ENCODE data around the gene TPM4.

The TPM4 gene

GRCh38 chr19:16121141-16121540 is 44.8 kb downstream of the TPM4 start:
- TF ChIP-seq TAF1 (IDR thresholded peaks at IDR 0.05; ENCODE audit: borderline replicate concordance, low read depth, low read length) (no peak), POLR2A (IDR thresholded peaks at IDR 0.05; ENCODE audit: low read depth, low read length) (no peak), POLR2AphosphoS5 (IDR thresholded peaks at IDR 0.05; ENCODE audit: low read depth, low read length) (no peak)
- FAIRE-seq (no peak), DNase-seq (ENCODE audit: insufficient read length) (no peak)

- no peak for DNase-seq (ENCODE audit: insufficient read length)
- TF ChIP-seq POLR2AphosphoS5 (IDR thresholded peaks at IDR 0.05; ENCODE audit: low read depth, low read length) (no peak), TAF1 (IDR thresholded peaks at IDR 0.05; ENCODE audit: borderline replicate concordance, low read depth, low read length) (no peak), POLR2A (IDR thresholded peaks at IDR 0.05; ENCODE audit: low read depth, low read length) (no peak)
- FAIRE-seq: no peak
Measured at GRCh38 chr19:16121967-16122366, 45.7 kb downstream of the TPM4 start.

GRCh38 chr19:16124953-16125352 is 48.7 kb downstream of the TPM4 start:
- DNase-seq (ENCODE audit: insufficient read length): no peak
- no peak for FAIRE-seq
- no peak for TF ChIP-seq POLR2AphosphoS5 (IDR thresholded peaks at IDR 0.05; ENCODE audit: low read depth, low read length)
- no peak for TF ChIP-seq TAF1 (IDR thresholded peaks at IDR 0.05; ENCODE audit: borderline replicate concordance, low read depth, low read length)
- TF ChIP-seq POLR2A (IDR thresholded peaks at IDR 0.05; ENCODE audit: low read depth, low read length): no peak

GRCh38 chr19:16125737-16126495 is 49.6 kb downstream of the TPM4 start:
- TF ChIP-seq POLR2AphosphoS5 (IDR thresholded peaks at IDR 0.05; ENCODE audit: low read depth, low read length): no peak
- TF ChIP-seq POLR2A (IDR thresholded peaks at IDR 0.05; ENCODE audit: low read depth, low read length): no peak
- no peak for TF ChIP-seq TAF1 (IDR thresholded peaks at IDR 0.05; ENCODE audit: borderline replicate concordance, low read depth, low read length)
- DNase-seq (ENCODE audit: insufficient read length) (no peak), FAIRE-seq (no peak)

- FAIRE-seq: no peak
Measured at GRCh38 chr19:16127080-16127479, 50.8 kb downstream of the TPM4 start.

GRCh38 chr19:16127776-16128371 is 51.6 kb downstream of the TPM4 start:
- no peak for TF ChIP-seq POLR2AphosphoS5 (IDR thresholded peaks at IDR 0.05; ENCODE audit: low read depth, low read length)
- 0 out of 2 replicates have a peak, but pooled peaks have one; percentile 11 for TF ChIP-seq POLR2A (IDR thresholded peaks at IDR 0.05; ENCODE audit: low read depth, low read length)
- TF ChIP-seq TAF1 (IDR thresholded peaks at IDR 0.05; ENCODE audit: borderline replicate concordance, low read depth, low read length): no peak
- DNase-seq (ENCODE audit: insufficient read length): no peak
- no peak for FAIRE-seq

More at GRCh38 chr19:16127080-16127479, 50.8 kb downstream of the TPM4 start:
- no peak for DNase-seq (ENCODE audit: insufficient read length)
- no peak for TF ChIP-seq POLR2A (IDR thresholded peaks at IDR 0.05; ENCODE audit: low read depth, low read length)
- TF ChIP-seq POLR2AphosphoS5 (IDR thresholded peaks at IDR 0.05; ENCODE audit: low read depth, low read length): 0 out of 2 replicates have a peak, but pooled peaks have one; percentile 18
- TF ChIP-seq TAF1 (IDR thresholded peaks at IDR 0.05; ENCODE audit: borderline replicate concordance, low read depth, low read length): no peak

GRCh38 chr19:16131648-16132047 is 55.4 kb downstream of the TPM4 start:
- FAIRE-seq: no peak
- TF ChIP-seq POLR2AphosphoS5 (IDR thresholded peaks at IDR 0.05; ENCODE audit: low read depth, low read length) (peak; percentile 84), TAF1 (IDR thresholded peaks at IDR 0.05; ENCODE audit: borderline replicate concordance, low read depth, low read length) (no peak)
- DNase-seq (ENCODE audit: insufficient read length): no peak

- no peak for FAIRE-seq
- DNase-seq (ENCODE audit: insufficient read length): no peak
- TF ChIP-seq TAF1 (IDR thresholded peaks at IDR 0.05; ENCODE audit: borderline replicate concordance, low read depth, low read length): no peak
- no peak for TF ChIP-seq POLR2AphosphoS5 (IDR thresholded peaks at IDR 0.05; ENCODE audit: low read depth, low read length)
- no peak for TF ChIP-seq POLR2A (IDR thresholded peaks at IDR 0.05; ENCODE audit: low read depth, low read length)
Measured at GRCh38 chr19:16133818-16134217, 57.5 kb downstream of the TPM4 start.

GRCh38 chr19:16134510-16134909 is 58.2 kb downstream of the TPM4 start:
- TF ChIP-seq TAF1 (IDR thresholded peaks at IDR 0.05; ENCODE audit: borderline replicate concordance, low read depth, low read length) (no peak), POLR2A (IDR thresholded peaks at IDR 0.05; ENCODE audit: low read depth, low read length) (peak; percentile 58), POLR2AphosphoS5 (IDR thresholded peaks at IDR 0.05; ENCODE audit: low read depth, low read length) (no peak)
- FAIRE-seq: peak; percentile 9
- DNase-seq (ENCODE audit: insufficient read length): no peak

- DNase-seq (ENCODE audit: insufficient read length) (no peak), FAIRE-seq (no peak)
- TF ChIP-seq POLR2A (IDR thresholded peaks at IDR 0.05; ENCODE audit: low read depth, low read length): no peak
- no peak for TF ChIP-seq TAF1 (IDR thresholded peaks at IDR 0.05; ENCODE audit: borderline replicate concordance, low read depth, low read length)
- TF ChIP-seq POLR2AphosphoS5 (IDR thresholded peaks at IDR 0.05; ENCODE audit: low read depth, low read length): 0 out of 2 replicates have a peak, but pooled peaks have one; percentile 41
Measured at GRCh38 chr19:16135430-16136127, 59.3 kb downstream of the TPM4 start.

- TF ChIP-seq TAF1 (IDR thresholded peaks at IDR 0.05; ENCODE audit: borderline replicate concordance, low read depth, low read length) (no peak), POLR2A (IDR thresholded peaks at IDR 0.05; ENCODE audit: low read depth, low read length) (peak; percentile 50; the same call in 1 of the 2 replicates), POLR2AphosphoS5 (IDR thresholded peaks at IDR 0.05; ENCODE audit: low read depth, low read length) (no peak; the same call in 1 of the 2 replicates)
- no peak for DNase-seq (ENCODE audit: insufficient read length)
- FAIRE-seq: no peak
Measured at GRCh38 chr19:16136185-16136999, 60.1 kb downstream of the TPM4 start.
